H1 (cell line): ENCODE results near the gene TNFAIP8L3. TPM values are rescaled to one million over a fixed set of nuclear protein-coding genes. Genes with fewer than 3 reads are reported as not detected.

Experiments used
- CTCF ChIA-PET: fragments of 300-600 bp; sonication (Branson Sonifier 250); formaldehyde crosslinking; loops from one replicate; lab custom pipeline; 2021; ENCODE audit not compliant: partially characterized antibody; lab: Charles Lee
- POLR2A ChIA-PET: fragments of 300-600 bp; sonication (Branson Sonifier 250); formaldehyde crosslinking; loops from one replicate; lab custom pipeline; 2021; ENCODE audit warnings: inconsistent platforms; ENCODE audit not compliant: partially characterized antibody; lab: Charles Lee
- DNase-seq, 2 experiments: peaks; one replicate each; pipeline versions ENCODE4 v3.0.0 to v3.0.0-alpha.2; 2010 to 2022; ENCODE audit warnings: low spot score in 2 of 2, low read depth in 1 of 2, mixed read lengths in 1 of 2
- FAIRE-seq: peaks from 2 replicates; lab custom pipeline; 2011; peaks lifted over from hg19 to GRCh38; lab: Jason Lieb, UNC
- H2AFZ ChIP-seq: 2 replicates; pipeline ENCODE4 v1.8.1; 2012; ENCODE audit warnings: low read length, inconsistent platforms
- H2AK5ac ChIP-seq: 2 replicates; pipeline ENCODE4 v1.6.1; 2013; ENCODE audit warnings: low read depth, low read length
- H2BK120ac ChIP-seq: replicated peaks from 2 replicates; pipeline ENCODE3; 2013; ENCODE audit warnings: low read depth, low read length, inconsistent platforms
- H2BK12ac ChIP-seq: 2 replicates; pipeline ENCODE4 v1.6.1; 2013; ENCODE audit warnings: low read depth, low read length
- H2BK15ac ChIP-seq: 2 replicates; pipeline ENCODE4 v1.6.1; 2013; ENCODE audit warnings: low read length
- H2BK20ac ChIP-seq: 2 replicates; pipeline ENCODE4 v1.6.1; 2013; ENCODE audit warnings: low read length
- H2BK5ac ChIP-seq: 2 replicates; pipeline ENCODE4 v1.6.1; 2013; ENCODE audit warnings: low read depth, low read length
- H3K14ac ChIP-seq: 2 replicates; pipeline ENCODE4 v1.6.1; 2013; ENCODE audit warnings: inconsistent platforms; ENCODE audit not compliant: insufficient read length
- H3K18ac ChIP-seq: 2 replicates; pipeline ENCODE4 v1.6.1; 2013; ENCODE audit warnings: low read length; ENCODE audit errors: extremely low read depth
- H3K23ac ChIP-seq: 2 replicates; pipeline ENCODE4 v1.6.1; 2013; ENCODE audit warnings: inconsistent platforms; ENCODE audit not compliant: insufficient read length
- H3K23me2 ChIP-seq: 2 replicates; pipeline ENCODE4 v1.6.1; 2013; ENCODE audit warnings: low read depth, low read length
- H3K27ac ChIP-seq: 2 replicates; pipeline ENCODE4 v1.6.1; 2011; ENCODE audit warnings: low read depth, low read length, inconsistent platforms
- H3K27me3 ChIP-seq, 4 experiments: replicated peaks in 1 of 4; 1 replicate in 1 of 4; 2 replicates in 3 of 4; pipeline versions ENCODE4 v1.6.1 to v1.8.1; 2011 to 2013; ENCODE audit warnings: low read length in 3 of 4, mild to moderate bottlenecking in 3 of 4, inconsistent platforms in 2 of 4, mixed read lengths in 2 of 4, moderate library complexity in 1 of 4; ENCODE audit not compliant: control insufficient read depth in 3 of 4, insufficient read depth in 3 of 4; ENCODE audit errors: extremely low read depth in 1 of 4
- H3K36me3 ChIP-seq, 4 experiments: 2 replicates each; pipeline versions ENCODE4 v1.6.1 to v1.8.1; 2011 to 2013; ENCODE audit warnings: mild to moderate bottlenecking in 4 of 4, low read length in 3 of 4, moderate library complexity in 2 of 4, control low read depth in 1 of 4, inconsistent platforms in 1 of 4; ENCODE audit not compliant: insufficient read depth in 4 of 4, control insufficient read depth in 2 of 4
- H3K4ac ChIP-seq: replicated peaks from 2 replicates; pipeline ENCODE3; 2013; ENCODE audit warnings: low read length, low read depth, mixed read lengths, inconsistent platforms; ENCODE audit not compliant: insufficient read length
- H3K4me1 ChIP-seq, 4 experiments: replicated peaks in 1 of 4; 1 replicate in 1 of 4; 2 replicates in 3 of 4; pipeline versions ENCODE4 v1.6.1 to v1.8.1; 2011 to 2013; ENCODE audit warnings: low read length in 3 of 4, inconsistent platforms in 2 of 4, mixed read lengths in 1 of 4; ENCODE audit not compliant: insufficient read depth in 4 of 4, control insufficient read depth in 3 of 4
- H3K4me2 ChIP-seq, 2 experiments: 2 replicates each; pipeline versions ENCODE4 v1.6.1 to v1.8.1; 2011 to 2013; ENCODE audit warnings: low read depth in 2 of 2, low read length in 2 of 2, control low read depth in 1 of 2, inconsistent platforms in 1 of 2, mild to moderate bottlenecking in 1 of 2; ENCODE audit not compliant: insufficient read depth in 1 of 2
- H3K4me3 ChIP-seq, 4 experiments: fragments of 200-600, 300-600 bp in 1 of 4; sonication (generic), shearing (Covaris generic), sonication (Bioruptor Twin) in 1 of 4; 2 replicates each; pipeline versions ENCODE4 v1.5.1 to v1.8.1; 2011 to 2016; ENCODE audit warnings: low read length in 4 of 4, low read depth in 3 of 4, control low read depth in 2 of 4, inconsistent platforms in 2 of 4, mild to moderate bottlenecking in 2 of 4, mixed read lengths in 1 of 4, moderate library complexity in 1 of 4; ENCODE audit not compliant: insufficient read depth in 2 of 4; ENCODE audit errors: extremely low read depth in 1 of 4
- H3K56ac ChIP-seq: replicated peaks from 2 replicates; pipeline ENCODE3; 2013; ENCODE audit warnings: low read depth, mild to moderate bottlenecking, mixed read lengths, low read length, inconsistent platforms; ENCODE audit not compliant: insufficient read length
- H3K79me1 ChIP-seq: 2 replicates; pipeline ENCODE4 v1.6.1; 2013; ENCODE audit warnings: low read depth, low read length, control low read depth
- H3K79me2 ChIP-seq, 2 experiments: 2 replicates each; pipeline versions ENCODE4 v1.6.1 to v1.8.1; 2012 to 2013; ENCODE audit warnings: low read length in 2 of 2, mild to moderate bottlenecking in 2 of 2, inconsistent platforms in 1 of 2; ENCODE audit not compliant: insufficient read depth in 2 of 2, control insufficient read depth in 1 of 2
- H3K9ac ChIP-seq, 4 experiments: replicated peaks in 1 of 4; 1 replicate in 1 of 4; 2 replicates in 3 of 4; pipeline versions ENCODE4 v1.6.1 to v1.8.1; 2011 to 2013; ENCODE audit warnings: low read depth in 3 of 4, low read length in 3 of 4, control low read depth in 2 of 4, mild to moderate bottlenecking in 2 of 4, moderate library complexity in 2 of 4, inconsistent platforms in 1 of 4; ENCODE audit errors: extremely low read depth in 1 of 4
- H3K9me3 ChIP-seq, 2 experiments: 2 replicates each; pipeline versions ENCODE4 v1.6.1 to v1.8.1; 2012 to 2013; ENCODE audit warnings: mild to moderate bottlenecking in 2 of 2, moderate library complexity in 2 of 2, control low read depth in 1 of 2, inconsistent platforms in 1 of 2, low read depth in 1 of 2, low read length in 1 of 2, mixed read lengths in 1 of 2; ENCODE audit not compliant: insufficient read depth in 2 of 2
- H4K20me1 ChIP-seq, 2 experiments: replicated peaks in 1 of 2; 2 replicates each; pipeline versions ENCODE3 to v1.8.1; 2011 to 2013; ENCODE audit warnings: inconsistent platforms in 2 of 2, low read length in 2 of 2, mild to moderate bottlenecking in 1 of 2; ENCODE audit not compliant: insufficient read depth in 2 of 2, control insufficient read depth in 1 of 2
- H4K5ac ChIP-seq: 2 replicates; pipeline ENCODE4 v1.6.1; 2013; ENCODE audit warnings: low read length, low read depth, mixed read lengths, inconsistent platforms; ENCODE audit not compliant: insufficient read length
- H4K8ac ChIP-seq: 2 replicates; pipeline ENCODE4 v1.8.0; 2013; ENCODE audit warnings: mild to moderate bottlenecking, moderate library complexity, low read length, inconsistent platforms; ENCODE audit not compliant: insufficient read depth; ENCODE audit errors: extremely low read depth
- H4K91ac ChIP-seq: replicated peaks from 2 replicates; pipeline ENCODE3; 2013; ENCODE audit warnings: low read length, mixed read lengths, inconsistent platforms; ENCODE audit not compliant: insufficient read length
- CHD1 ChIP-seq: IDR thresholded peaks from 2 replicates; pipeline ENCODE4 v1.6.1; 2012; ENCODE audit warnings: low read depth, low read length, improper control_type of control experiment
- NANOG ChIP-seq: IDR thresholded peaks from 2 replicates; pipeline ENCODE4 v1.6.1; 2011; ENCODE audit warnings: low read length, low read depth, mild to moderate bottlenecking, inconsistent platforms; ENCODE audit not compliant: insufficient read depth, poor library complexity, severe bottlenecking
- SIRT6 ChIP-seq: IDR thresholded peaks from one replicate; pipeline ENCODE4 v1.7.1; 2012; ENCODE audit warnings: low read length, inconsistent platforms
- TAF7 ChIP-seq: optimal IDR thresholded peaks from 2 replicates; pipeline ENCODE3; 2011; ENCODE audit warnings: low read depth, mild to moderate bottlenecking, inconsistent platforms, low read length, moderate library complexity, borderline replicate concordance
- TCF12 ChIP-seq: IDR thresholded peaks from 2 replicates; pipeline ENCODE4 v1.6.1; 2011; ENCODE audit warnings: low read depth, mild to moderate bottlenecking, low read length
- WGBS, 2 experiments: shearing (Covaris generic) in 1 of 2; methylation state at CpG; one replicate each; pipeline versions ENCODE4 v1.1.6 to v1.1.7; 2013 to 2015; ENCODE audit warnings: low lambda C conversion rate in 2 of 2, mixed read lengths in 2 of 2, inconsistent platforms in 1 of 2, low coverage in 1 of 2, missing lambda C conversion rate in 1 of 2; ENCODE audit not compliant: insufficient replicate concordance in 2 of 2, insufficient coverage in 1 of 2, insufficient read length in 1 of 2; ENCODE audit errors: extremely low coverage in 1 of 2, missing lambda C conversion rate in 1 of 2; 5-methylcytosine and 5-hydroxymethylcytosine counted together
- polyA plus RNA-seq, 7 experiments: library from polyadenylated mRNA; depleted of rRNA in 3 of 7; stranded (reverse) in 5 of 7; unstranded in 2 of 7; fragments of >200 nt in 5 of 7; fragments of 200-250 nt in 2 of 7; gene quantifications; 1 replicate in 5 of 7; 2 replicates in 1 of 7; 4 replicates in 1 of 7; pipeline versions ENCODE4 v1.2.1 to v1.2.3, GENCODE V29; 2011 to 2013; ENCODE audit warnings: missing spikeins in 2 of 7, mixed read lengths in 2 of 7
- total RNA-seq: library from RNA; stranded (reverse); fragmentation: NEBNext Ultra II Directional; extraction: Animal tissue kit (Norgen Biotek cat#: 25700); gene quantifications from 2 replicates; pipeline ENCODE4 v1.2.1, GENCODE V29; 2021

Gene TNFAIP8L3
- total and polyA plus RNA-seq, 2 of the 8 experiments (the other 6 are each of a cell fraction or from before 2014, with no cell fraction given): 0.23 to 0.67 TPM

GRCh38 chr15:51111061-51111460 lies 16.4 kb upstream of the TNFAIP8L3 start:
- Histone ChIP-seq H3K23ac (no peak overlapping the region), H4K5ac (no peak overlapping the region), H3K36me3 (no peaks in the 10 kb centered on the region), H3K18ac (no peak overlapping the region), H3K23me2 (no peaks in the 10 kb centered on the region), H2BK120ac (no peak overlapping the region), H3K4me3 (no peak overlapping the region), H3K56ac (no peak overlapping the region), H3K4me2 (no peak overlapping the region), H3K14ac (no peak overlapping the region), H3K27me3 (no peaks in the 10 kb centered on the region), H2AK5ac (no peak overlapping the region), H3K4ac (no peak overlapping the region), H3K79me1 (no peaks in the 10 kb centered on the region), H3K4me1 (no peaks in the 10 kb centered on the region), H2BK12ac (no peak overlapping the region), H4K91ac (no peak overlapping the region), H4K20me1 (no peaks in the 10 kb centered on the region), H3K9me3 (no peaks in the 10 kb centered on the region), H3K27ac (no peak overlapping the region), H3K79me2 (no peaks in the 10 kb centered on the region), H2BK15ac (no peak overlapping the region), H2AFZ (no peak overlapping the region), H2BK20ac (no peak overlapping the region), H4K8ac (no peak overlapping the region), H3K9ac (no peak overlapping the region), H2BK5ac (no peak overlapping the region)
- 83% methylated on average over 2 of the region's 2 CpGs; no CpG with 5 or more reads in 1 of the 2 experiments for WGBS, 2 experiments
- ChIA-PET CTCF (interaction anchor here (0.9 to 3.2 kb wide), 4 partner anchors 9 to 166 kb away, joined by 3 to 11 read pairs (median 4); no protein-coding TSS in a partner anchor), POLR2A (interaction anchor here (0.9 kb wide), 1 partner anchor 10 kb away, joined by 3 read pairs; no protein-coding TSS in a partner anchor)
- DNase-seq (no peak), FAIRE-seq (no peak)
- TF ChIP-seq CHD1 (no peak), TCF12 (no peak), TAF7 (no peak), SIRT6 (no peak), NANOG (no peak)
